HL-60 (cell line): ENCODE measurements around the gene TUT4.

Experiments
- DNase-seq, 2 experiments: peaks; one replicate each; pipeline ENCODE4 v3.0.0-alpha.2; 2010 to 2020; ENCODE audit warnings: low read depth in 1 of 2, low spot score in 1 of 2
- H3K27ac ChIP-seq: fragments of 250-450 bp; sonication (Bioruptor Pico); replicated peaks from 2 replicates; pipeline ENCODE4 v1.5.1; 2020; ENCODE audit warnings: mild to moderate bottlenecking, moderate library complexity
- H3K27me3 ChIP-seq: fragments of 250-450 bp; sonication (Bioruptor Pico); 2 replicates; pipeline ENCODE4 v1.5.1; 2021; ENCODE audit warnings: mild to moderate bottlenecking, moderate library complexity; ENCODE audit not compliant: insufficient read depth, poor library complexity, severe bottlenecking
- H3K4me3 ChIP-seq: replicated peaks from 2 replicates; pipeline ENCODE4 v1.5.1; 2011; ENCODE audit warnings: mild to moderate bottlenecking, control low read depth, low read length; ENCODE audit not compliant: insufficient read depth
- GABPA ChIP-seq: IDR thresholded peaks from 2 replicates; pipeline ENCODE4 v1.6.1; 2012; ENCODE audit warnings: low read depth
- POLR2AphosphoS5 ChIP-seq: IDR thresholded peaks from 2 replicates; pipeline ENCODE4 v1.6.1; 2012; ENCODE audit warnings: low read depth
- SPI1 ChIP-seq: IDR thresholded peaks from 2 replicates; pipeline ENCODE4 v1.6.1; 2012; ENCODE audit warnings: low read depth, mild to moderate bottlenecking, borderline replicate concordance
- TF ChIP-seq, protein P1 (sequence below): IDR thresholded peaks from one replicate; pipeline ENCODE4 v1.5.1; 2011; ENCODE audit warnings: low read length, control low read depth, inconsistent platforms; ENCODE audit not compliant: insufficient read depth
- TF ChIP-seq, protein P2 (sequence below): IDR thresholded peaks from 2 replicates; pipeline ENCODE4 v1.6.1; 2012; ENCODE audit warnings: low read depth; ENCODE audit not compliant: insufficient replicate concordance

TUT4 gene

DNA sequence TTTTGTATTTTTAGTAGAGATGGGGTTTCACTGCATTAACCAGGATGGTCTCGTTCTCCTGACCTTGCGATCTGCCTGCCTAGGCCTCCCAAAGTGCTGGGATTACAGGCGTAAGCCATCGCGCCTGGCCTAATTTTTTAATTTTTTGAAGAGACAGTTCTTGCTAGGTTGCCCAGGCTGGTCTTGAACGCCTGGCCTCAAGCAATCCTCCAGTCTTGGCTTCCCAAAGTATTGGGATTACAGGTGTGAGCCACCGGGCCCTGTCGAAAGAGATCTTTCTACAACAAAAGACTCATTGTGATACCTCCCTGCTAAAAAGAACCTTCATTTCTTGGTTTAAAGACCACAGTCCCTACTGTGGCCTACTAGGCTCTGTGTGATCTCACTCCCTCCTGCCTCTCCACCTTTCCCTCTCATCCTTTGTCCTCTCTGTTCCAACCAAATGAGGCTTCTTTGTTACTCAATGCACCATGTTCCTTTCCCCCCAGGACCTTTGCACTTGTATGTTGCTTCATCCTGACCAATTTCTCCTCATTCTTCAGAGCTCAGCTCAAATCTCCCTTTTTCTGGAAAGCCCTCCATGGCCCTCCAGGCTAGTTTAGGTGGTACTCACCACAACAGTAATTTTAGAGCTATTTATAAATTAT, 47.8 kb upstream of the TUT4 start:
- DNase-seq = no peak
- no peak for TF ChIP-seq SPI1
- TF ChIP-seq, protein P1, sequence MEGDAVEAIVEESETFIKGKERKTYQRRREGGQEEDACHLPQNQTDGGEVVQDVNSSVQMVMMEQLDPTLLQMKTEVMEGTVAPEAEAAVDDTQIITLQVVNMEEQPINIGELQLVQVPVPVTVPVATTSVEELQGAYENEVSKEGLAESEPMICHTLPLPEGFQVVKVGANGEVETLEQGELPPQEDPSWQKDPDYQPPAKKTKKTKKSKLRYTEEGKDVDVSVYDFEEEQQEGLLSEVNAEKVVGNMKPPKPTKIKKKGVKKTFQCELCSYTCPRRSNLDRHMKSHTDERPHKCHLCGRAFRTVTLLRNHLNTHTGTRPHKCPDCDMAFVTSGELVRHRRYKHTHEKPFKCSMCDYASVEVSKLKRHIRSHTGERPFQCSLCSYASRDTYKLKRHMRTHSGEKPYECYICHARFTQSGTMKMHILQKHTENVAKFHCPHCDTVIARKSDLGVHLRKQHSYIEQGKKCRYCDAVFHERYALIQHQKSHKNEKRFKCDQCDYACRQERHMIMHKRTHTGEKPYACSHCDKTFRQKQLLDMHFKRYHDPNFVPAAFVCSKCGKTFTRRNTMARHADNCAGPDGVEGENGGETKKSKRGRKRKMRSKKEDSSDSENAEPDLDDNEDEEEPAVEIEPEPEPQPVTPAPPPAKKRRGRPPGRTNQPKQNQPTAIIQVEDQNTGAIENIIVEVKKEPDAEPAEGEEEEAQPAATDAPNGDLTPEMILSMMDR = no peak
- TF ChIP-seq POLR2AphosphoS5 = no peak
- no peak for TF ChIP-seq GABPA
- TF ChIP-seq, protein P2, sequence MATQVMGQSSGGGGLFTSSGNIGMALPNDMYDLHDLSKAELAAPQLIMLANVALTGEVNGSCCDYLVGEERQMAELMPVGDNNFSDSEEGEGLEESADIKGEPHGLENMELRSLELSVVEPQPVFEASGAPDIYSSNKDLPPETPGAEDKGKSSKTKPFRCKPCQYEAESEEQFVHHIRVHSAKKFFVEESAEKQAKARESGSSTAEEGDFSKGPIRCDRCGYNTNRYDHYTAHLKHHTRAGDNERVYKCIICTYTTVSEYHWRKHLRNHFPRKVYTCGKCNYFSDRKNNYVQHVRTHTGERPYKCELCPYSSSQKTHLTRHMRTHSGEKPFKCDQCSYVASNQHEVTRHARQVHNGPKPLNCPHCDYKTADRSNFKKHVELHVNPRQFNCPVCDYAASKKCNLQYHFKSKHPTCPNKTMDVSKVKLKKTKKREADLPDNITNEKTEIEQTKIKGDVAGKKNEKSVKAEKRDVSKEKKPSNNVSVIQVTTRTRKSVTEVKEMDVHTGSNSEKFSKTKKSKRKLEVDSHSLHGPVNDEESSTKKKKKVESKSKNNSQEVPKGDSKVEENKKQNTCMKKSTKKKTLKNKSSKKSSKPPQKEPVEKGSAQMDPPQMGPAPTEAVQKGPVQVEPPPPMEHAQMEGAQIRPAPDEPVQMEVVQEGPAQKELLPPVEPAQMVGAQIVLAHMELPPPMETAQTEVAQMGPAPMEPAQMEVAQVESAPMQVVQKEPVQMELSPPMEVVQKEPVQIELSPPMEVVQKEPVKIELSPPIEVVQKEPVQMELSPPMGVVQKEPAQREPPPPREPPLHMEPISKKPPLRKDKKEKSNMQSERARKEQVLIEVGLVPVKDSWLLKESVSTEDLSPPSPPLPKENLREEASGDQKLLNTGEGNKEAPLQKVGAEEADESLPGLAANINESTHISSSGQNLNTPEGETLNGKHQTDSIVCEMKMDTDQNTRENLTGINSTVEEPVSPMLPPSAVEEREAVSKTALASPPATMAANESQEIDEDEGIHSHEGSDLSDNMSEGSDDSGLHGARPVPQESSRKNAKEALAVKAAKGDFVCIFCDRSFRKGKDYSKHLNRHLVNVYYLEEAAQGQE = no peak
- Histone ChIP-seq H3K4me3 (no peak overlapping the region), H3K27ac (no peak overlapping the region), H3K27me3 (no peaks in the 10 kb centered on the region)

DNA sequence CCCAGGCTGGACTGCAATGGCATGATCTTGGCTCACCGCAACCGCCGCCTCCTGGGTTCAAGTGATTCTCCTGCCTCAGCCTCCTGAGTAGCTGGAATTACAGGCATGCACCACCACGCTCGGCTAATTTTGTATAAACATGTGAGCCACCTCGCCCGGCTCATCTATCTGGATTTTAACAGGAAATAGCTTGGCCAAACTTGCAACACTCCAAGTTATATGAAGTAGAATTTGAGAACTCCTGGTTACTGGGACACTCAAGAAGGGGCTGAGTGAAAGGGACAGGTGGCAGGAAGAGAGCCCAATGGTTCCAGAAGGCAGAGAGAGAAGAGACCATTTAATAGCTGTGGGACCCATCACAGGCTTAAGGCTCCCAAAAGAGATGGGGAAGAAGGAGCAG, 46.3 kb upstream of the TUT4 start:
- TF ChIP-seq SPI1 = no peak
- H3K27ac ChIP-seq = no peak overlapping the region
- H3K4me3 ChIP-seq = no peak overlapping the region
- H3K27me3 ChIP-seq = no peaks in the 10 kb centered on the region
- no peak for DNase-seq

DNA sequence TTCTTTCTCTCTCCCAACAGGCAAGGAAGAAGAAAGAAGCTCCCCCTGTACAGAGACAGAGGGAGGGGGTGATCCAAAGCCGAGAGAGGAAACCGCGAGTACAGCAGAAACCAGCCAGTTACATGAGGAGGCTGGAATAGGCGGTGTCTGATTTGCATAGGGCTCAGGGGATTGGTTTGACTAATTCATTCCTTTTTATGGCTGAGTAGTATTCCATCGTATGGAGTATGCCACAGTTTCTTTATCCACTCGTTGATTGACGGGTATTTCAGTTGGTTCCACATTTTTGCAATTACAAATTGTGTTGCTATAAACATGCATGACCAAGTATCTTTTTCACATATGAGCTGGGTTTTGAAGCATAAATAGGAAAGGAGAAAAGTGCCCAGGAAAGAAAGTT, 45.8 kb upstream of the TUT4 start:
- no peaks in the 10 kb centered on the region for H3K27me3 ChIP-seq
- H3K4me3 ChIP-seq = no peak overlapping the region
- DNase-seq = no peak
- H3K27ac ChIP-seq = no peak overlapping the region
- TF ChIP-seq POLR2AphosphoS5 (no peak), SPI1 (no peak), GABPA (no peak)
- TF ChIP-seq, protein P2 = no peak
- TF ChIP-seq, protein P1 = no peak

DNA sequence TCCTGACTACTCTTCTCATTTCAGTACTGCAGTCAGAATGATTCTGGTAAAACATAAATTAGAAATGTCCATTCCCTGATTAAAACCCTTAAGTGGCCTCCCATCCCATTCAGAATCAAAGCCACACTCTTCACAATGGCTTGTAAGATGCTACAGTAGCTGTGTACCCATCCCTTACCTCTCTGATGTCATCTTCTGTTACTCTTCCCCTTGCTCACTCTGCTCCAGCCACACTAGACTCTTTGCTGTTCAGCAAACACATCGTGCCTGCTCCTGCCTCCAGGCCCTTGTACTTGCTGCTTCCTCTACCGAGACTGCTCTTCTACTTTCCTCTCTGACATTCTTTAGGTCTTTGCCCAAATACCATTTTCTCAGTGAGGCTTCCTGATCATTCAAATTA, 45.0 kb upstream of the TUT4 start:
- Histone ChIP-seq H3K4me3 (no peak overlapping the region), H3K27me3 (no peaks in the 10 kb centered on the region), H3K27ac (no peak overlapping the region)
- TF ChIP-seq SPI1 = no peak
- DNase-seq = no peak

DNA sequence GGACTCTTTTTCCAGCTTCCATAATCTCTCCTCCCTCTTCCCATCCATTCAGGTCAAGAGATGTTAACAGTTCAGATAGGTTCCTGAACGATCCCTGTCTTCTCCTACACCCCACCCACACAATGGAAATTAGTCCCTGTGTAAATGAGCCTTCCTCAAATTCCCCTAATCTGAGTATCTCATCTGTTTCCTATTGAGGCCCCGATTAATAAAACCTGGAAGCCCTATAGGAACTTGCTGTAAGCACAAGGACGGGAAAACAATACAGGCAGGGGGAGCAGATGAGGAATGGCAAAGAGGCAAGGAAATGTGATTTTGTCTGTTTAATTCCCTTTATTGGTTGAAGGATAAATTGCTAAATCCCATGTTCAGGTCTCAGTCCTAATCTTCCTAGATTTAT, 42.2 kb upstream of the TUT4 start:
- no peak overlapping the region for H3K27ac ChIP-seq
- TF ChIP-seq, protein P2 = no peak
- TF ChIP-seq SPI1 = no peak
- H3K4me3 ChIP-seq = no peak overlapping the region
- no peak for DNase-seq
- H3K27me3 ChIP-seq = no peaks in the 10 kb centered on the region
